ENCODE data around the gene SIGMAR1. TPM values are rescaled to one million over a fixed set of nuclear protein-coding genes. Genes with fewer than 3 reads are reported as not detected.

SIGMAR1 gene
- total and polyA plus RNA-seq, 2 of the 8 experiments (the other 6 are each of a cell fraction or from before 2014, with no cell fraction given) = 84.2 to 134 TPM

DNA sequence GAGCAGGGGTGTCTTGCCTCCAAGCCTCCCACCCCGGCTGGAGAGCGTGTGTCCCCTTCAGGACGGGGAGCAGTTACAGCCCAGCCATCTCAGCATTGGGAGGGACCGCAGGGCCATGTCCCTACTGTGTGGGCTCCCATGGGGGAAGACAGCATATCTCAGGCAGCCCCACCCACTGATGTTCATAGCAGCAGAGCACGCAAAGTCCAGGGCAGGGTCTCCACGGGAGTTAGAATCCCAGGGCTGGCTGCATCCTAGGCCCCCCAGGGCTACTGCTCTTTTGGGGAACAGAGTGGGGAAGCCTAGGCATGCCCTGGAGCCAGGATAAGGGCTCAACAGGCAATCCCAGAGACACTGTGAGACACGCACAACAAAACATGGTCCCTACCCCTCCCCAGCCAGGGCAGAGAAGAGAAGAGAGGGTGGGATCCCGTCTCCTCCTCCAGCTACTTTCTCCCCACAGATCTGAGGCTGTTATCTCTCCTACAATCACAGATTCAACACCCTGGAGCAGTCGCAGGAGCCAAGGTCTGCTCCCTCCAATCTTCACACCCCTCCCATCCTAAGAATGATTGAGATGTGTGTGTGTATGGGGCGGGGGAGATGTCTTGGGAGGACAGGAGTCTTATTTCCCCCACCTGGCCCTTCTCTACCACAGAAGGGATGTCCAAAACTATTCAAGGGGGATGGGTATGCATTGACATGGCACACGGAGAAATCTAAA, 51.5 kb downstream of the SIGMAR1 start (continued):
- TF ChIP-seq, protein P1, sequence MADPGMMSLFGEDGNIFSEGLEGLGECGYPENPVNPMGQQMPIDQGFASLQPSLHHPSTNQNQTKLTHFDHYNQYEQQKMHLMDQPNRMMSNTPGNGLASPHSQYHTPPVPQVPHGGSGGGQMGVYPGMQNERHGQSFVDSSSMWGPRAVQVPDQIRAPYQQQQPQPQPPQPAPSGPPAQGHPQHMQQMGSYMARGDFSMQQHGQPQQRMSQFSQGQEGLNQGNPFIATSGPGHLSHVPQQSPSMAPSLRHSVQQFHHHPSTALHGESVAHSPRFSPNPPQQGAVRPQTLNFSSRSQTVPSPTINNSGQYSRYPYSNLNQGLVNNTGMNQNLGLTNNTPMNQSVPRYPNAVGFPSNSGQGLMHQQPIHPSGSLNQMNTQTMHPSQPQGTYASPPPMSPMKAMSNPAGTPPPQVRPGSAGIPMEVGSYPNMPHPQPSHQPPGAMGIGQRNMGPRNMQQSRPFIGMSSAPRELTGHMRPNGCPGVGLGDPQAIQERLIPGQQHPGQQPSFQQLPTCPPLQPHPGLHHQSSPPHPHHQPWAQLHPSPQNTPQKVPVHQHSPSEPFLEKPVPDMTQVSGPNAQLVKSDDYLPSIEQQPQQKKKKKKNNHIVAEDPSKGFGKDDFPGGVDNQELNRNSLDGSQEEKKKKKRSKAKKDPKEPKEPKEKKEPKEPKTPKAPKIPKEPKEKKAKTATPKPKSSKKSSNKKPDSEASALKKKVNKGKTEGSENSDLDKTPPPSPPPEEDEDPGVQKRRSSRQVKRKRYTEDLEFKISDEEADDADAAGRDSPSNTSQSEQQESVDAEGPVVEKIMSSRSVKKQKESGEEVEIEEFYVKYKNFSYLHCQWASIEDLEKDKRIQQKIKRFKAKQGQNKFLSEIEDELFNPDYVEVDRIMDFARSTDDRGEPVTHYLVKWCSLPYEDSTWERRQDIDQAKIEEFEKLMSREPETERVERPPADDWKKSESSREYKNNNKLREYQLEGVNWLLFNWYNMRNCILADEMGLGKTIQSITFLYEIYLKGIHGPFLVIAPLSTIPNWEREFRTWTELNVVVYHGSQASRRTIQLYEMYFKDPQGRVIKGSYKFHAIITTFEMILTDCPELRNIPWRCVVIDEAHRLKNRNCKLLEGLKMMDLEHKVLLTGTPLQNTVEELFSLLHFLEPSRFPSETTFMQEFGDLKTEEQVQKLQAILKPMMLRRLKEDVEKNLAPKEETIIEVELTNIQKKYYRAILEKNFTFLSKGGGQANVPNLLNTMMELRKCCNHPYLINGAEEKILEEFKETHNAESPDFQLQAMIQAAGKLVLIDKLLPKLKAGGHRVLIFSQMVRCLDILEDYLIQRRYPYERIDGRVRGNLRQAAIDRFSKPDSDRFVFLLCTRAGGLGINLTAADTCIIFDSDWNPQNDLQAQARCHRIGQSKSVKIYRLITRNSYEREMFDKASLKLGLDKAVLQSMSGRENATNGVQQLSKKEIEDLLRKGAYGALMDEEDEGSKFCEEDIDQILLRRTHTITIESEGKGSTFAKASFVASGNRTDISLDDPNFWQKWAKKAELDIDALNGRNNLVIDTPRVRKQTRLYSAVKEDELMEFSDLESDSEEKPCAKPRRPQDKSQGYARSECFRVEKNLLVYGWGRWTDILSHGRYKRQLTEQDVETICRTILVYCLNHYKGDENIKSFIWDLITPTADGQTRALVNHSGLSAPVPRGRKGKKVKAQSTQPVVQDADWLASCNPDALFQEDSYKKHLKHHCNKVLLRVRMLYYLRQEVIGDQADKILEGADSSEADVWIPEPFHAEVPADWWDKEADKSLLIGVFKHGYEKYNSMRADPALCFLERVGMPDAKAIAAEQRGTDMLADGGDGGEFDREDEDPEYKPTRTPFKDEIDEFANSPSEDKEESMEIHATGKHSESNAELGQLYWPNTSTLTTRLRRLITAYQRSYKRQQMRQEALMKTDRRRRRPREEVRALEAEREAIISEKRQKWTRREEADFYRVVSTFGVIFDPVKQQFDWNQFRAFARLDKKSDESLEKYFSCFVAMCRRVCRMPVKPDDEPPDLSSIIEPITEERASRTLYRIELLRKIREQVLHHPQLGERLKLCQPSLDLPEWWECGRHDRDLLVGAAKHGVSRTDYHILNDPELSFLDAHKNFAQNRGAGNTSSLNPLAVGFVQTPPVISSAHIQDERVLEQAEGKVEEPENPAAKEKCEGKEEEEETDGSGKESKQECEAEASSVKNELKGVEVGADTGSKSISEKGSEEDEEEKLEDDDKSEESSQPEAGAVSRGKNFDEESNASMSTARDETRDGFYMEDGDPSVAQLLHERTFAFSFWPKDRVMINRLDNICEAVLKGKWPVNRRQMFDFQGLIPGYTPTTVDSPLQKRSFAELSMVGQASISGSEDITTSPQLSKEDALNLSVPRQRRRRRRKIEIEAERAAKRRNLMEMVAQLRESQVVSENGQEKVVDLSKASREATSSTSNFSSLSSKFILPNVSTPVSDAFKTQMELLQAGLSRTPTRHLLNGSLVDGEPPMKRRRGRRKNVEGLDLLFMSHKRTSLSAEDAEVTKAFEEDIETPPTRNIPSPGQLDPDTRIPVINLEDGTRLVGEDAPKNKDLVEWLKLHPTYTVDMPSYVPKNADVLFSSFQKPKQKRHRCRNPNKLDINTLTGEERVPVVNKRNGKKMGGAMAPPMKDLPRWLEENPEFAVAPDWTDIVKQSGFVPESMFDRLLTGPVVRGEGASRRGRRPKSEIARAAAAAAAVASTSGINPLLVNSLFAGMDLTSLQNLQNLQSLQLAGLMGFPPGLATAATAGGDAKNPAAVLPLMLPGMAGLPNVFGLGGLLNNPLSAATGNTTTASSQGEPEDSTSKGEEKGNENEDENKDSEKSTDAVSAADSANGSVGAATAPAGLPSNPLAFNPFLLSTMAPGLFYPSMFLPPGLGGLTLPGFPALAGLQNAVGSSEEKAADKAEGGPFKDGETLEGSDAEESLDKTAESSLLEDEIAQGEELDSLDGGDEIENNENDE (IDR thresholded peaks at IDR 0.05; ENCODE audit: insufficient replicate concordance, low read length) = no peak
- no peak for TF ChIP-seq RNF2 (IDR thresholded peaks at IDR 0.05; ENCODE audit: borderline replicate concordance, low read depth, low read length, missing control alignments, poor library complexity, severe bottlenecking)
- no peak for TF ChIP-seq POLR2A (IDR thresholded peaks at IDR 0.05; ENCODE audit: control extremely low read depth in 1 of 2, low read depth in 2 of 2, low read length in 2 of 2)
- peak; percentile 55 for TF ChIP-seq EZH2 (IDR thresholded peaks at IDR 0.05; ENCODE audit: low read depth, low read length, severe bottlenecking)
- TF ChIP-seq SP1 (IDR thresholded peaks at IDR 0.05; ENCODE audit: low read depth, low read length) = no peak
